ENCODE measurements around the gene YY2.
"Not testable (repeated sequence)": the region's sequence is repeated elsewhere in the genome, so short reads cannot be mapped to it uniquely, and the experiment has no call there.

The YY2 gene

DNA sequence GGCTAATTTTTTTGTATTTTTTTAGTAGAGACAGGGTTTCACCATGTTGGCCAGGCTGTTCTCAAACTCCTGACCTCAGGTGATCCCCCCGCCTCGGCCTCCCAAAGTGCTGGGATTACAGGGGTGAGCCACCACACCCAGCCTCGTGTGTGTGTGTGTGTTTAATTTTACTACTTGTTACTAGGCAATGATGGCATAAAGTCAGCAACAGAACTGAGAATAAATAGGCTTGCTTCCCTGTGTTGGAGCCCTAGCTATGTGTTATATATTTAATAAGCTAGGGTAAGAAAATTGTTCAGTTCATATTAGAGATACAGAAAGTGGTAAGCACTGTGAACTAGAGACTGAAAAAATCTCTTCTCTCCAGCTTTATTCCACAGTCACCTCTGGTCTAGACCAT, 18.4 kb downstream of the YY2 start:
- DNase-seq (ENCODE audit: low read depth in 1 of 2, low spot score in 1 of 2), result not testable (repeated sequence)

DNA sequence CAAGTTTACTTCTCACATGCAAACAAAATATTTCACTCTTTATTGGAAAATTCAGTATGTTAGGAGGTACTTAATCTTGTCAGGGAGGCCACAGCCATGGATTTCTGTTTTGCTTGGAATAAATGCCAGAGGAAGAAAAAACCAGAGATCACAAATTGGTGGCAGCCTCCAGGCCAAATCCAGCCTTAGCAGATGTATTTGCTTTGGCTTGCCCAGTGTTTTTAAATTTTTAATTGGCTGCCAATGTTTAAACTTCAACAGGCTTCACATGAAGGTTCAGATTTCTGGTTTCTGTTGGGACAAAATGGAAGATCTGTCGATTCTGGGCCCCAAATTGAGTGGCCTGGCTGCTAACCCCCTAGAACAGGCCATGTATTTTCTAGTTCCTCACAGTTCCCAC, 19.2 kb downstream of the YY2 start:
- DNase-seq (ENCODE audit: low read depth in 1 of 2, low spot score in 1 of 2), result no peak

DNA sequence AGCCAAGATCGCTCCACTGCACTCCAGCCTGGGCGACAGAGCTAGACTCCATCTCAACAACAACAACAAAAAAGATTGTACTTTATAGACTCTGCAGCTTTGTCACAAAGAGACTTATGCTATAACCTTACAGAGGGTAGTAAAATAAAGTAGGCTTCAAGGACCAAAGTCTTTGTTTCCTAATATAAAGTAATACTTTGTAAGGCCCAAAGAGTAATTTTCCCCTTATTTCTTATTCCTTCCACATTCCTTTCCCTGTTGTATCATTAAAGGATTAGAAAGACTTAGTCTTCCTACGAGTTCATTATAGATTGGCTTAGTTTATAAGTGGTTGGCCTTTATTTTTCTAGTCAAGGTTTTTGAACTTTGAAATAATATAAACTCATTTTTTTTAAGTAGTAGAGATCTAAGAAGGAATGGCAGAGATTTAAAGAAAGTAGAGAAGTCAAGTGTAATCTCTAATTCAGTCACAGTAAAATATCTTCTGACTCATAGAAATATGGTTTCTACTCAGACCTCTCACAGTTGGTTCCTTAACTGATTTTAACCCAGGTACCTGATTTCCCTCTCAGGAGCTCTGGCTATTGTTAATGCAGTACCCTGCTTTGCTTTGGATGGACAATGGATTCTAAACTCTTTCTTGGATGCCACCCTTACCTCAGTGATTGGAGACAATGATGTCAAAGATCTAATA, 26.2 kb downstream of the YY2 start:
- no peak for DNase-seq (ENCODE audit: low read depth in 1 of 2, low spot score in 1 of 2)

DNA sequence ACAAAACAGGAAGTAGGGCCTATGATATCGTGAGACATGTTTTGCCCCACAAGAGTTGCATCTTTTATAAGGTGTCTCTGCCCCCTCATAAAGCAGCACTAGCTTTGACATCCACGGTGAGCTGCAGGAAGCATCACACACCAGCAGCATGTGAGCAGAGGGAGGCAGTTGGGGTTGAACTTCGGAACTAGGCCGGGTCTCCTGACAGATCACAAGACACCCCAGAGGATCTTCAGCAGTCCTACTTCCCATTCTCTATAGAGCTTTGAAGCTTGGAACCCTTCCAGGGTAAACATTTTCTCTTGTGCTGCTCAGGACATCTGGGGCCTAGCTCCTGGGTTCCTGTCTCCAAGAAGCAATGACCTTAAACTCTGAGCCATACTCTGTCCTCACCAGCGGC, 27.5 kb downstream of the YY2 start:
- DNase-seq (ENCODE audit: low read depth in 1 of 2, low spot score in 1 of 2), result no peak

DNA sequence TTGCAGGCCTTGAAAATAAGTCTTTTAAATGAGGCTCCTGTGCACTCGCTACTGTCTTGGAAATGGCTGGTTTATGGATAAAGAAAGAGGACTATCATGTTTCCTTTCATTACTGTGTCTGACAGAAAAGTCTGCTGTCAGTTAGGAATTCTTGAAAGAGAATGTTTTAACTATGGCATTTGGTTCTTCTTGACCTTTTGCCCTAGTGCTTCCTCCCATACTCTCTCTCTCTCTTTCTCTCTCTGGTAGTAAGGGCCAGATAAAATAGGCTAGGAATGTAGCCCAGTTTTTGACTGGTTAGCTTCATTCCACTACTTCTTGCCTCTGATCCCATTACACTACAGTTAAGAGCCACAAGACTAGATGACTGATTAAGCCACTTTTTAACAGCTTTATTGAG, 29.8 kb downstream of the YY2 start:
- DNase-seq (ENCODE audit: low read depth in 1 of 2, low spot score in 1 of 2), result no peak

DNA sequence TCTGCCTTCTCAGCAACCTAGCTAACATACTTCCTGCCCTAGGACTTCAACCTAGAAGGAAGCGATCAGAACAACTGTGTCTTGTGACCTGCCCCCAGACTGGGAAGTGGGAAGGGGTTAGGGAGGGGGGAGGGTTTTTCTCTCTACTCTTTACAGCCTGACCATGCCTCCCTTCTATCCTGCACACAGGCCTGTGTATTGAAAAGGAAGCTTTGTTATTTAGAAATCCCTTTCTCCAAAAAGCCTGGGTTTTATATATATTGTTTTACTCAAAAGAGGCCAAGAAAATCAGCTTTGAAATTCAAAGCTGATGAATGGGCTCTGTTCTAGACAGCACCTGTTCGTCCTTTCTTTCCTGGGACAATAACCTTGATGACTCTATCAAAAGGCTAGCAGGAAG, 49.5 kb downstream of the YY2 start:
- no peak for DNase-seq (ENCODE audit: low read depth in 1 of 2, low spot score in 1 of 2)

DNA sequence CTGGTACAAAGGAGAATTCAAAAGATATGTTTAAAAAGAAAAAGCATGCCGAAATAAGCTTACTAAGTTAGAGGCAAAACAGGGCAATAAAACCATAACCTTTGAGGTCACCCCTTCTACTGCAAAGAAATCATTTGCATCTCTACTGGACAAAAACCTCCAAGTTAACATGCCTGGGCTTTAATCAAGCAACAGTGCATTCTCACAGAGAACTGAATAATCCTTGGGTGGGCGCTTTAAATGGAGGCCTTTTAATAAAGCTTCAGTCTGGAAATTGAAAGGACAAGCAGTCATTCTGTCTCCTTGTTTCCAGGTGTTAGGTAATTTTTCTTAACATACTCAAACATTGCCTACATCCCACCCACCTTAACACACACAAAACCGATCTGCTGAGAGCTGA, 50.2 kb downstream of the YY2 start:
- no peak for DNase-seq (ENCODE audit: low read depth in 1 of 2, low spot score in 1 of 2)

DNA sequence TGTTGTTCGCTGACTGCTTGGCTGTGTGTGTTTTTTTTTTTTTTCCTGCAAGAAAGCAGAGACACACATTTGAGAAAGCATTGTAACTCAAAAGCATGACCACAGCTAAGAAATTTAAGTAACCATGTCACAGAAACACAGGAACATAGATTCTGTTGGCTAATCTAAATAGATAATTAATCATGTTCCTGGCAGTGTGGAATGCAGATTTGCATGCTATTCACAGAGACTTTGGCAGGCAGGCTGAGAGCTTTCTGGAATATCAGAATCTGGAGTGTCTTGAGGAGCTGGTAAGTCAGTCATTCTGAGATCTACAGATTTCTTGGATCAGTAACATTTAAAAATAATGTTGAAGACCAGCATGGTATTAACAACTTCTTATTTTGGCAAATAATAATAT, 51.5 kb downstream of the YY2 start:
- no peak for DNase-seq (ENCODE audit: low read depth in 1 of 2, low spot score in 1 of 2)

Data from activated CD4-positive, alpha-beta T cell treated with anti-CD3 and anti-CD28 coated beads, Interleukin-2, amount 50 U/mL, for 24 hours (primary cell).